Skeletal muscle tissue (tissue), 4 donors: Measurements from ENCODE around the gene TLCD3B. TPM values are rescaled to one million over a fixed set of nuclear protein-coding genes. Genes with fewer than 3 reads are reported as not detected.

ENCODE experiments used
- H3K27ac ChIP-seq: one replicate; pipeline ENCODE4 v1.7.0; 2013; ENCODE audit warnings: mild to moderate bottlenecking, low read depth, low read length, inconsistent platforms
- H3K27me3 ChIP-seq, 3 donors: one replicate each; pipeline ENCODE4 v1.7.0; 2013; ENCODE audit warnings: low read length in 3 of 3; ENCODE audit not compliant: control insufficient read depth in 3 of 3, insufficient read depth in 3 of 3
- H3K36me3 ChIP-seq, 3 donors: one replicate each; pipeline ENCODE4 v1.7.0; 2013; ENCODE audit warnings: low read length in 3 of 3; ENCODE audit not compliant: control insufficient read depth in 3 of 3, insufficient read depth in 3 of 3
- H3K4me1 ChIP-seq, 3 donors: one replicate each; pipeline ENCODE4 v1.7.0; 2013; ENCODE audit warnings: low read length in 3 of 3, mild to moderate bottlenecking in 3 of 3; ENCODE audit not compliant: control insufficient read depth in 3 of 3, insufficient read depth in 3 of 3
- H3K4me3 ChIP-seq, 3 donors: one replicate each; pipeline ENCODE4 v1.7.0; 2013; ENCODE audit warnings: low read length in 3 of 3
- H3K9ac ChIP-seq, 3 donors: one replicate each; pipeline ENCODE4 v1.7.0; 2013; ENCODE audit warnings: low read length in 3 of 3, mild to moderate bottlenecking in 3 of 3, moderate library complexity in 2 of 3, low read depth in 1 of 3
- H3K9me3 ChIP-seq, 3 donors: one replicate each; pipeline ENCODE4 v1.7.0; 2013; ENCODE audit warnings: low read length in 3 of 3; ENCODE audit not compliant: control insufficient read depth in 3 of 3
- total RNA-seq: library from RNA; depleted of rRNA; stranded (reverse); fragments of >200 nt; gene quantifications from one replicate; pipeline ENCODE4 v1.2.3, GENCODE V29; 2014
- donor health status: Osteomylitis.

TLCD3B gene, protein sequence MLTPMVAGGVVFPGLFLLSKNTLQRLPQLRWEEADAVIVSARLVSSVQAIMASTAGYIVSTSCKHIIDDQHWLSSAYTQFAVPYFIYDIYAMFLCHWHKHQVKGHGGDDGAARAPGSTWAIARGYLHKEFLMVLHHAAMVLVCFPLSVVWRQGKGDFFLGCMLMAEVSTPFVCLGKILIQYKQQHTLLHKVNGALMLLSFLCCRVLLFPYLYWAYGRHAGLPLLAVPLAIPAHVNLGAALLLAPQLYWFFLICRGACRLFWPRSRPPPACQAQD
- 0.52 TPM for total RNA-seq

- H3K27me3 ChIP-seq = peaks cover 42 to 61% (median 55%) of the 10 kb centered on the region in 3 donors
- peaks cover 15 to 28% (median 18%) of the 10 kb centered on the region in 3 donors for H3K4me1 ChIP-seq
- peak within 1 kb of the TSS in 1 of 3 donors; percentile 8 for H3K9ac ChIP-seq
- H3K9me3 ChIP-seq = no peaks in the 10 kb centered on the region
- H3K4me3 ChIP-seq = no peak within 1 kb of the TSS
- H3K36me3 ChIP-seq = no peaks in the 10 kb centered on the region
- no peak within 1 kb of the TSS for H3K27ac ChIP-seq
These were observed at the start of gene TLCD3B for GRCh38 chr16:30030841-30031413. Gene TLCD3B, minus strand, starts transcription at chr16:30031271. Its CDS starts 744 bp downstream, at chr16:30030527.

GRCh38 chr16:30079480-30079879, 48.4 kb upstream of the TLCD3B start:
- Histone ChIP-seq H3K27ac (no peak overlapping the region), H3K9ac (no peak overlapping the region)

GRCh38 chr16:30078744-30079143, 47.7 kb upstream of the TLCD3B start:
- Histone ChIP-seq H3K27me3 (no peaks in the 10 kb centered on the region), H3K9me3 (no peaks in the 10 kb centered on the region), H3K4me1 (peaks cover 25 to 33% (median 26%) of the 10 kb centered on the region in 3 donors), H3K27ac (no peak overlapping the region), H3K36me3 (peaks cover 45 to 50% (median 48%) of the 10 kb centered on the region in 3 donors), H3K4me3 (no peak overlapping the region), H3K9ac (no peak overlapping the region)

More at GRCh38 chr16:30079480-30079879, 48.4 kb upstream of the TLCD3B start:
- H3K4me1 ChIP-seq = peaks cover 25 to 33% (median 26%) of the 10 kb centered on the region in 3 donors
- H3K9me3 ChIP-seq = no peaks in the 10 kb centered on the region
- peaks cover 52 to 57% (median 55%) of the 10 kb centered on the region in 3 donors for H3K36me3 ChIP-seq
- H3K27me3 ChIP-seq = no peaks in the 10 kb centered on the region
- H3K4me3 ChIP-seq = no peak overlapping the region

- Histone ChIP-seq H3K9me3 (no peaks in the 10 kb centered on the region), H3K4me1 (peaks cover 25 to 33% (median 26%) of the 10 kb centered on the region in 3 donors), H3K36me3 (peaks cover 34 to 39% (median 37%) of the 10 kb centered on the region in 3 donors), H3K27me3 (no peaks in the 10 kb centered on the region), H3K4me3 (no peak overlapping the region), H3K27ac (no peak overlapping the region), H3K9ac (peak overlapping the region in 1 of 3 donors; percentile 24)
These were observed 46.6 kb upstream of the TLCD3B start for GRCh38 chr16:30077656-30078055.

DNA sequence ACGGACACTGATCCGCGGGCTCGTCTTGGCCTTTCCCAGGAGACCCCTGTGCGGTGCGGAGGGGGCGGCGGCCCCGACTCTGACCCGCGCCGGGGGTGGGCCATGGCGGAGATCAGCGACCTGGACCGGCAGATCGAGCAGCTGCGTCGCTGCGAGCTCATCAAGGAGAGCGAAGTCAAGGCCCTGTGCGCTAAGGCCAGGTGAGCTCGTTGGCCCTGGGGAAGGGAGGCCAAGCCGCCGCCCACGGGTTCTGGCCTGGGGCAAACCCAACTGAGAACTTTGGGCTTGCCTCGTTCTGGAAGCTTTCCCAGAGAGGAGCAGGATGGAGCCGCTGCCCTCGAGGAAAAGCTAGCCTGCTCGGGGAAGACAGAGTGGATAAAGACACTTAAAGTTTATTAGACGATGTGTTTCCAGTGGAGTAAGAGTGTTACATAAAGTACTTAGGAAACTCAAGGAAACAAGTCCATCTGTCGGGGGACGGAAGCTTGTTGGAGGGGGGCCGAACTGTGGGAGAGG, 45.3 kb upstream of the TLCD3B start:
- peaks cover 35 to 39% (median 38%) of the 10 kb centered on the region in 3 donors for H3K36me3 ChIP-seq
- H3K9me3 ChIP-seq = no peaks in the 10 kb centered on the region
- peak overlapping the region; percentile 89 to 97 (median 93) for H3K9ac ChIP-seq
- H3K27ac ChIP-seq = peak overlapping the region; percentile 92
- peaks cover 25 to 33% (median 26%) of the 10 kb centered on the region in 3 donors for H3K4me1 ChIP-seq
- peak overlapping the region; percentile 87 to 92 (median 89) for H3K4me3 ChIP-seq
- no peaks in the 10 kb centered on the region for H3K27me3 ChIP-seq

GRCh38 chr16:30075503-30076275, 44.6 kb upstream of the TLCD3B start, which contains the start of gene PPP4C:
Gene PPP4C, plus strand, starts transcription at chr16:30075994. Its CDS starts 384 bp downstream, at chr16:30076378.
- Histone ChIP-seq H3K4me3 (peak within 1 kb of the TSS; percentile 87 to 92 (median 89)), H3K4me1 (peaks cover 25 to 37% (median 26%) of the 10 kb centered on the region in 3 donors), H3K36me3 (peaks cover 32 to 39% (median 37%) of the 10 kb centered on the region in 3 donors), H3K27ac (peak within 1 kb of the TSS; percentile 92), H3K9me3 (no peaks in the 10 kb centered on the region), H3K9ac (peak within 1 kb of the TSS; percentile 89 to 97 (median 93)), H3K27me3 (no peaks in the 10 kb centered on the region)

GRCh38 chr16:30070490-30070889, 39.4 kb upstream of the TLCD3B start:
- peak overlapping the region in 2 of 3 donors; percentile 30 to 65 for H3K4me3 ChIP-seq
- H3K36me3 ChIP-seq = peaks cover 56 to 67% (median 60%) of the 10 kb centered on the region in 3 donors
- peak overlapping the region in 2 of 3 donors; percentile 32 to 75 for H3K9ac ChIP-seq
- H3K9me3 ChIP-seq = no peaks in the 10 kb centered on the region
- peak overlapping the region; percentile 64 for H3K27ac ChIP-seq
- peaks cover 39 to 53% (median 44%) of the 10 kb centered on the region in 3 donors for H3K4me1 ChIP-seq
- H3K27me3 ChIP-seq = no peaks in the 10 kb centered on the region

DNA sequence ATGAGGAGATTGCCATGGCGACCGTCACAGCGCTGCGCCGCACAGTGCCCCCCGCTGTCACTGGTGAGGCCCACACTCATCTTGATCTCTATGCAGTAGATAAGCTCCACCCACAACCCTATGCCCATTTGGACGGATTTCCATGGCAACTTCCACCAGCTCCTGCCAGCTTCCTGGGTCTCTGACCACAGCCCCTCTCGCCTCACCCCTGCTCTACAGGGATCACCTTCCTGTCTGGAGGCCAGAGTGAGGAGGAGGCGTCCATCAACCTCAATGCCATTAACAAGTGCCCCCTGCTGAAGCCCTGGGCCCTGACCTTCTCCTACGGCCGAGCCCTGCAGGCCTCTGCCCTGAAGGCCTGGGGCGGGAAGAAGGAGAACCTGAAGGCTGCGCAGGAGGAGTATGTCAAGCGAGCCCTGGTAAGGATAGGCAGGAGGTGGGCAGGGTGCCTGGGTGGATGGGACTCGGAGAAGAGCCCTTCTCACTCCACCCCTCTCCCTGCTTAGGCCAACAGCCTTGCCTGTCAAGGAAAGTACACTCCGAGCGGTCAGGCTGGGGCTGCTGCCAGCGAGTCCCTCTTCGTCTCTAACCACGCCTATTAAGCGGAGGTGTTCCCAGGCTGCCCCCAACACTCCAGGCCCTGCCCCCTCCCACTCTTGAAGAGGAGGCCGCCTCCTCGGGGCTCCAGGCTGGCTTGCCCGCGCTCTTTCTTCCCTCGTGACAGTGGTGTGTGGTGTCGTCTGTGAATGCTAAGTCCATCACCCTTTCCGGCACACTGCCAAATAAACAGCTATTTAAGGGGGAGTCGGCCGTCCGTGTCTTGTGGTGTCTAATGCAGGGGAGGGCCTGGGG, 38.8 kb upstream of the TLCD3B start:
- H3K4me3 ChIP-seq = peak overlapping the region; percentile 59 to 65 (median 65)
- H3K27me3 ChIP-seq = no peaks in the 10 kb centered on the region
- peaks cover 56 to 67% (median 64%) of the 10 kb centered on the region in 3 donors for H3K36me3 ChIP-seq
- peak overlapping the region; percentile 53 to 75 (median 57) for H3K9ac ChIP-seq
- H3K4me1 ChIP-seq = peaks cover 39 to 49% (median 42%) of the 10 kb centered on the region in 3 donors
- H3K9me3 ChIP-seq = no peaks in the 10 kb centered on the region
- peak overlapping the region; percentile 64 for H3K27ac ChIP-seq
